Esophagus muscularis mucosa (tissue), 3 donors: ENCODE measurements around the gene LGALSL.

Experiments
- POLR2A ChIP-seq: fragments of 450-650 bp; IDR thresholded peaks from one replicate; pipeline ENCODE4 v1.6.1; 2017; ENCODE audit warnings: antibody characterized with exemption, moderate library complexity, mild to moderate bottlenecking, low read depth
- POLR2AphosphoS5 ChIP-seq, 2 donors: sonication (generic); formaldehyde crosslinking; IDR thresholded peaks; one replicate each; pipeline ENCODE4 v1.6.1; 2017; ENCODE audit warnings: antibody characterized with exemption in 2 of 2
- TF ChIP-seq, protein P1 (sequence below), 3 experiments: fragments of 200-600 bp in 2 of 3; fragments of 450-650 bp in 1 of 3; sonication (generic) in 2 of 3; IDR thresholded peaks; one replicate each; pipeline ENCODE4 v1.5.1; 2017 to 2019; ENCODE audit warnings: antibody characterized with exemption in 3 of 3, mild to moderate bottlenecking in 2 of 3, moderate library complexity in 1 of 3

DNA sequence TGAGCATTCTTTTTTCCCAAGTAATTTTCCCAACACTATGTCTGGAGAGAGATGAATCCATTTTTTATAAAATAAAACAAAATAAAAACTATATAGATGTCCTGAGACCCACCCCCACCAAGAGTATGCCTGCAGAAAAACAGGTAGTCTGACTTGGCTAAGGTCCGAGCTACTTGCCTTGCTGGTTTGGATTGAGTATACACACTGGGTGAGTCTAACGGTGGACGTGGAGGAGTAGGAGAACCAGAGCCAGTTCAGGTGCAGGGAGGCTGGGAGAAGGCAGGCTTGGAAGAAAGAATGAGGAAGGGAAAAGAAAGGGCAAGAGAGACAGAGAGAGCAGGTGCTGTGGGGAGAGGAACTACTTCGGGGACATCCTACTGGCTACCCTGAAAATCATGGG lies 48.9 kb downstream of the LGALSL start:
- TF ChIP-seq, protein P1, sequence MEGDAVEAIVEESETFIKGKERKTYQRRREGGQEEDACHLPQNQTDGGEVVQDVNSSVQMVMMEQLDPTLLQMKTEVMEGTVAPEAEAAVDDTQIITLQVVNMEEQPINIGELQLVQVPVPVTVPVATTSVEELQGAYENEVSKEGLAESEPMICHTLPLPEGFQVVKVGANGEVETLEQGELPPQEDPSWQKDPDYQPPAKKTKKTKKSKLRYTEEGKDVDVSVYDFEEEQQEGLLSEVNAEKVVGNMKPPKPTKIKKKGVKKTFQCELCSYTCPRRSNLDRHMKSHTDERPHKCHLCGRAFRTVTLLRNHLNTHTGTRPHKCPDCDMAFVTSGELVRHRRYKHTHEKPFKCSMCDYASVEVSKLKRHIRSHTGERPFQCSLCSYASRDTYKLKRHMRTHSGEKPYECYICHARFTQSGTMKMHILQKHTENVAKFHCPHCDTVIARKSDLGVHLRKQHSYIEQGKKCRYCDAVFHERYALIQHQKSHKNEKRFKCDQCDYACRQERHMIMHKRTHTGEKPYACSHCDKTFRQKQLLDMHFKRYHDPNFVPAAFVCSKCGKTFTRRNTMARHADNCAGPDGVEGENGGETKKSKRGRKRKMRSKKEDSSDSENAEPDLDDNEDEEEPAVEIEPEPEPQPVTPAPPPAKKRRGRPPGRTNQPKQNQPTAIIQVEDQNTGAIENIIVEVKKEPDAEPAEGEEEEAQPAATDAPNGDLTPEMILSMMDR (IDR thresholded peaks at IDR 0.05) = no peak
- TF ChIP-seq POLR2A = no peak
- TF ChIP-seq POLR2AphosphoS5 (IDR thresholded peaks at IDR 0.05) = no peak
